Activated CD8-positive, alpha-beta T cell treated with anti-CD3 and anti-CD28 coated beads for 36 hours (primary cell): ENCODE data around the gene PEX14. TPM values are rescaled to one million over a fixed set of nuclear protein-coding genes. Genes with fewer than 3 reads are reported as not detected.
"Not testable (repeated sequence)": the region's sequence is repeated elsewhere in the genome, so short reads cannot be mapped to it uniquely, and the experiment has no call there.

Experiments used
- ATAC-seq: fragments of 200-7000 bp; cut with Tn5 transposase; one replicate; pipeline ENCODE4 v1.10.0; 2021; ENCODE audit warnings: mild to moderate bottlenecking, moderate library complexity
- CTCF ChIA-PET: fragments of 350-600 bp; sonication (Branson Sonifier 250); formaldehyde crosslinking; loops from one replicate; lab custom pipeline; 2021; ENCODE audit warnings: antibody characterized with exemption; lab: Charles Lee
- POLR2A ChIA-PET: fragments of 350-600 bp; sonication (Branson Sonifier 250); formaldehyde crosslinking; loops from one replicate; lab custom pipeline; 2021; ENCODE audit warnings: antibody characterized with exemption; lab: Charles Lee
- DNase-seq: peaks from one replicate; pipeline ENCODE4 v3.0.0-alpha.2; 2020
- H3K27ac Mint-ChIP-seq: one replicate; pipeline ENCODE4 v1.8.0; 2021; ENCODE audit warnings: mild to moderate bottlenecking, mixed read lengths
- H3K27me3 Mint-ChIP-seq: one replicate; pipeline ENCODE4 v1.8.0; 2021; ENCODE audit warnings: mixed read lengths
- H3K36me3 Mint-ChIP-seq: one replicate; pipeline ENCODE4 v1.8.0; 2021; ENCODE audit warnings: low read depth, mixed read lengths
- H3K4me1 Mint-ChIP-seq: one replicate; pipeline ENCODE4 v1.8.0; 2021; ENCODE audit warnings: low read depth, mixed read lengths
- H3K4me3 Mint-ChIP-seq: one replicate; pipeline ENCODE4 v1.8.0; 2021; ENCODE audit warnings: mild to moderate bottlenecking, moderate library complexity, mixed read lengths
- H3K9me3 Mint-ChIP-seq: one replicate; pipeline ENCODE4 v1.8.0; 2021; ENCODE audit warnings: mixed read lengths
- intact Hi-C: fragments of 100-400 bp; cut with micrococcal nuclease; formaldehyde crosslinking; loops from one replicate; pipeline ENCODE4 v1.10.0; 2022
- total RNA-seq, 2 experiments: library from RNA; stranded (reverse); gene quantifications; one replicate each; pipeline ENCODE4 v1.2.3, GENCODE V29; 2021
- TF ChIP-seq, protein P1 (sequence below): fragments of 200-600 bp; IDR thresholded peaks from one replicate; pipeline ENCODE4 v1.8.0; 2022; ENCODE audit warnings: antibody characterized with exemption, mild to moderate bottlenecking

PEX14 gene, protein sequence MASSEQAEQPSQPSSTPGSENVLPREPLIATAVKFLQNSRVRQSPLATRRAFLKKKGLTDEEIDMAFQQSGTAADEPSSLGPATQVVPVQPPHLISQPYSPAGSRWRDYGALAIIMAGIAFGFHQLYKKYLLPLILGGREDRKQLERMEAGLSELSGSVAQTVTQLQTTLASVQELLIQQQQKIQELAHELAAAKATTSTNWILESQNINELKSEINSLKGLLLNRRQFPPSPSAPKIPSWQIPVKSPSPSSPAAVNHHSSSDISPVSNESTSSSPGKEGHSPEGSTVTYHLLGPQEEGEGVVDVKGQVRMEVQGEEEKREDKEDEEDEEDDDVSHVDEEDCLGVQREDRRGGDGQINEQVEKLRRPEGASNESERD
- total RNA-seq: 10 to 100 TPM; 18.0 to 18.5 TPM

DNA sequence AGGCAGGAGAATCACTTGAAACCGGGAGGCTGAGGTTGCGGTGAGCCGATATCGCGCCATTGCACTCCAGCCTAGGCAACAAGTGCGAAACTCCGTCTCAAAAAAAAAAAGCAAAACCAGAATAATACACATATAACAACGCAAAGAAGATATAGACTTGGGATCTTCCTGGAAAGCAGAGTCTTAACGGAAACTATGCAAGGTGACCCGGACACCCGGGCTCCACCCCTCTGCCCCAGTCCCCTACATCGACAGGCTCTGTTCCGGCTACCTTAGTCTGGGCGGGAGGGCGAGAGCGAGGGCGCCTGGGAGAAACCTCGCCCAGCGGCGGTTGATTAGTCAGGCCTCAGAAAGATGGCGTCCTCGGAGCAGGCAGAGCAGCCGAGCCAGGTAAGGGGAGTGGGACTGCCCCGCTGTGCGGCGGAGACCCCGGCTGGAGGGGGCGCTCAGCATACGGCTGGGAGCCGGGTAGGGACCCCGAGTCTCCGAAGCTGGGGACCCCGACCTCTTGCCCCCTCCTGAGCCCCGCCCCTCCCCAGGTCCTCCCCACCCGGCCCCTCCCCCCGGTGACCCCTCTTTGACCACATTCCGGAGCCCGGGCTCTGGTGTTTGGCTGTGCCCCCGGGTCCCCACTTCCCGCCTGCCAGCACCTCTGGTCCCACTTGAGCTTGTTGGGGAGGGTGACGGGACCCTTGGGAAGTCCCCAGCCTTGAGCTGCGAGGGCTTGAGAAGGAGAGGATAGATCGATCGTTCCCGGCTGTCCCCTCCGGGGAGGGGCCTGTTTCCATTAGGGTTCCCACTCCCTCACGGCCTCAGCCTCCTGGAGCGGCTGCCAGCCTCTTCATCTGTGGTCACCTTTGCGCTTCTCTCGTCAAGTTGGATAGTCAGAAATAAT is at the start of gene PEX14:
Gene PEX14, plus strand, starts transcription at position 338 of the 895 bp plus-strand sequence. Its CDS starts 17 bp downstream, at position 355.
- Mint-ChIP-seq H3K36me3 (peaks cover 6% of the 10 kb centered on the region), H3K4me3 (peak within 1 kb of the TSS; percentile 83), H3K4me1 (peaks cover 42% of the 10 kb centered on the region), H3K9me3 (no peaks in the 10 kb centered on the region), H3K27ac (peak within 1 kb of the TSS; percentile 90), H3K27me3 (no peaks in the 10 kb centered on the region)
- intact Hi-C loops: no loop called here
- peak; percentile 86 for ATAC-seq
- peak; percentile 94 for DNase-seq
- TF ChIP-seq, protein P1, sequence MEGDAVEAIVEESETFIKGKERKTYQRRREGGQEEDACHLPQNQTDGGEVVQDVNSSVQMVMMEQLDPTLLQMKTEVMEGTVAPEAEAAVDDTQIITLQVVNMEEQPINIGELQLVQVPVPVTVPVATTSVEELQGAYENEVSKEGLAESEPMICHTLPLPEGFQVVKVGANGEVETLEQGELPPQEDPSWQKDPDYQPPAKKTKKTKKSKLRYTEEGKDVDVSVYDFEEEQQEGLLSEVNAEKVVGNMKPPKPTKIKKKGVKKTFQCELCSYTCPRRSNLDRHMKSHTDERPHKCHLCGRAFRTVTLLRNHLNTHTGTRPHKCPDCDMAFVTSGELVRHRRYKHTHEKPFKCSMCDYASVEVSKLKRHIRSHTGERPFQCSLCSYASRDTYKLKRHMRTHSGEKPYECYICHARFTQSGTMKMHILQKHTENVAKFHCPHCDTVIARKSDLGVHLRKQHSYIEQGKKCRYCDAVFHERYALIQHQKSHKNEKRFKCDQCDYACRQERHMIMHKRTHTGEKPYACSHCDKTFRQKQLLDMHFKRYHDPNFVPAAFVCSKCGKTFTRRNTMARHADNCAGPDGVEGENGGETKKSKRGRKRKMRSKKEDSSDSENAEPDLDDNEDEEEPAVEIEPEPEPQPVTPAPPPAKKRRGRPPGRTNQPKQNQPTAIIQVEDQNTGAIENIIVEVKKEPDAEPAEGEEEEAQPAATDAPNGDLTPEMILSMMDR: no peak
- ChIA-PET POLR2A (interaction anchor here (0.5 to 1.7 kb wide), 2 partner anchors 19 to 409 kb away, joined by 3 to 10 read pairs; no protein-coding TSS in a partner anchor), CTCF (interaction anchor here (1.3 kb wide), 1 partner anchor 20 kb away, joined by 10 read pairs; no protein-coding TSS in a partner anchor)

DNA sequence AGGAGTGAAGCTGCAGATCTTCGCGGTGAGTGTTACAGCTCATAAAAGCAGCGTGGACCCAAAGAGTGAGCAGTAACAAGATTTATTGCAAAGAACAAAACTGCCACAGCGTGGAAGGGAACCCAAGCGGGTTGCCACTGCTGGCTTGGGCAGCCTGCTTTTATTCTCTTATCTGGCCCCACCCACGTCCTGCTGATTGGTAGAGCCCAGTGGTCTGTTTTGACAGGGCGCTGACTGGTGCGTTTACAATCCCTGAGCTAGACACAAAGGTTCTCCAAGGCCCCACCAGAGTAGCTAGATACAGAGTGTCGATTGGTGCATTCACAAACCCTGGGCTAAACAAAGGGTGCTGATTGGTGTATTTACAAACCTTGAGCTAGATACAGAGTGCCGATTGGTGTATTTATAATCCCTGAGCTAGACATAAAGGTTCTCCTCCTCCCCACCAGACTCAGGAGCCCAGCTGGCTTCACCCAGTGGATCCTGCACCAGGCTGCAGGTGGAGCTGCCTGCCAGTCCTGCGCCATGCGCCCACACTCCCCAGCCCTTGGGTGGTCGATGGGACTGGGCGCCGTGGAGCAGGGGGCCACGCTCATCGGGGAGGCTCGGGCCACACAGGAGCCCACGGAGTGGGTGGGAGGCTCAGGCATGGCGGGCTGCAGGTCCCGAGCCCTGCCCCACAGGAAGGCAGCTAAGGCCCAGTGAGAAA is 48.8 kb upstream of the PEX14 start:
- DNase-seq, H3K36me3 Mint-ChIP-seq, H3K4me3 Mint-ChIP-seq, H3K4me1 Mint-ChIP-seq, ATAC-seq, H3K9me3 Mint-ChIP-seq, H3K27ac Mint-ChIP-seq, H3K27me3 Mint-ChIP-seq, POLR2A ChIA-PET: not testable (repeated sequence)
- intact Hi-C loops: loop anchor here (10.0 kb wide), 1 partner anchor 51 kb away; no protein-coding TSS in a partner anchor
- CTCF ChIA-PET: interaction anchor here (1.2 kb wide), 2 partner anchors 217 to 641 kb away, joined by 3 read pairs; no protein-coding TSS in a partner anchor

DNA sequence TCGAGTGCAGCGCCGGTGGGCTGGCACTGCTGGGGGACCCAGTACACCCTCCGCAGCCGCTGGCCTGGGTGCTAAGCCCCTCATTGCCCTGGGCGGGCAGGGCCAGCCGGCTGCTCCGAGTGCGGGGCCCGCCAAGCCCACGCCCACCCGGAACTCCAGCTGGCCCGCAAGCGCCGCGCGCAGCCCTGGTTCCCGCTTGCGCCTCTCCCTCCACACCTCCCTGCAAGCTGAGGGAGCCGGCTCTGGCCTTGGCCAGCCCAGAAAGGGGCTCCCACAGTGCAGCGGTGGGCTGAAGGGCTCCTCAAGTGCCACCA is 48.3 kb upstream of the PEX14 start:
- H3K27me3 Mint-ChIP-seq, H3K36me3 Mint-ChIP-seq, H3K4me3 Mint-ChIP-seq, ATAC-seq, DNase-seq, H3K9me3 Mint-ChIP-seq, H3K27ac Mint-ChIP-seq, POLR2A ChIA-PET: not testable (repeated sequence)
- intact Hi-C loops: loop anchor here (10.0 kb wide), 1 partner anchor 52 kb away; no protein-coding TSS in a partner anchor
- peaks cover 14% of the 10 kb centered on the region for H3K4me1 Mint-ChIP-seq
- CTCF ChIA-PET: interaction anchor here (1.2 kb wide), 1 partner anchor 642 kb away, joined by 3 read pairs; no protein-coding TSS in a partner anchor

DNA sequence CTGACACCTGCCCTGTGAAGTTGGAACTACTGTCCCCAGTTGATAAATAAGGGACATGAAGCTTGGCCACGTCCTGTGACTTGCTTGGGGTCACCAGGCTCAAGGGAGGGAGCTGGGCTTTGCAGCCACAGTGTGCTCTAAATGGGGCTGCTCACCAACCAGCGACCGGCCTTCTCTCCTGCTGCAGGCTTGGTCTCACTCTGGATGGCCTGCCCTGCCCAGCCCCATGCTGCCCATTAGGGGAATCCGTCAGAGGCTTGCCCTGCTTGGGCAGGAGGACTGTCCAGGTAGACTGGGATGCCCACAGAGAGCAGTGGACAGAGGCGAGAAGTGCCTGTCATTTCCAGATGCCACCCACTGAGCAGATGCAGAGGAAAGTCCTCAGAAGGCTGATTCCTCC is 45.8 kb upstream of the PEX14 start:
- ATAC-seq (no peak), DNase-seq (no peak)
- intact Hi-C loops: loop anchor here (10.0 kb wide), 1 partner anchor 54 kb away; no protein-coding TSS in a partner anchor
- ChIA-PET CTCF (interaction anchor here (1.0 to 6.8 kb wide), 8 partner anchors 10 to 479 kb away, joined by 3 to 100 read pairs (median 4); partner anchors contain the start of gene KIF1B), POLR2A (interaction anchor here (0.6 to 1.8 kb wide), 3 partner anchors 28 to 510 kb away, joined by 3 to 5 read pairs (median 3); no protein-coding TSS in a partner anchor)
- H3K27ac Mint-ChIP-seq: no peak overlapping the region
- H3K4me1 Mint-ChIP-seq: peaks cover 16% of the 10 kb centered on the region
- TF ChIP-seq, protein P1: no peak
- H3K9me3 Mint-ChIP-seq: no peaks in the 10 kb centered on the region
- H3K27me3 Mint-ChIP-seq: no peaks in the 10 kb centered on the region
- H3K36me3 Mint-ChIP-seq: no peaks in the 10 kb centered on the region
- peak overlapping the region; percentile 24 for H3K4me3 Mint-ChIP-seq

DNA sequence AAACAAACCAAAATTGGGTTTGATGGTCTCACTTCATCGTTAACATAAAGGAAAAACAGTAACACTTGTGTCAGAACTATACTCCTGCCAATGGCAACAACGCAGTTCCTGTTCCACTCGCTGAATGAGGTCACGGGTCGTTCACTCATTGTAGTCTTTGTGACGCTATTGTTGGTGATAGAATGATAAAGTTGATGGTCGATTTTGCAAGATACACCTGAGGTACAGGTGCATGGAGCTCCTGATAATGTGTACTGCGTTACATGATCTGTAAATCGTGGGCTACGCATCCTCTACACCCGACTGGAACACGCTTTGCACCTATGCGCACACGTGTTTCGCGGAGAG is 44.9 kb upstream of the PEX14 start:
- H3K27ac Mint-ChIP-seq: peak overlapping the region; percentile 94
- ChIA-PET CTCF (interaction anchor here (0.6 to 6.8 kb wide), 19 partner anchors 10 to 630 kb away, joined by 3 to 100 read pairs (median 4); partner anchors contain the start of gene KIF1B), POLR2A (interaction anchor here (0.6 to 1.8 kb wide), 7 partner anchors 29 to 486 kb away, joined by 3 to 5 read pairs (median 3); partner anchors contain the start of genes KIF1B, LZIC and NMNAT1)
- H3K36me3 Mint-ChIP-seq: no peaks in the 10 kb centered on the region
- intact Hi-C loops: loop anchor here (10.0 kb wide), 2 partner anchors 55 to 65 kb away; no protein-coding TSS in a partner anchor
- H3K4me1 Mint-ChIP-seq: peaks cover 16% of the 10 kb centered on the region
- ATAC-seq: peak; percentile 9
- TF ChIP-seq, protein P1: no peak
- peak overlapping the region; percentile 88 for H3K4me3 Mint-ChIP-seq
- H3K27me3 Mint-ChIP-seq: no peaks in the 10 kb centered on the region
- peak; percentile 48 for DNase-seq
- H3K9me3 Mint-ChIP-seq: no peaks in the 10 kb centered on the region
